HG02870 (cell line): ENCODE results near the gene WSB1.
"Not testable (repeated sequence)": the region's sequence is repeated elsewhere in the genome, so short reads cannot be mapped to it uniquely, and the experiment has no call there.

Experiments used
- ATAC-seq: cut with Tn5 transposase; IDR thresholded peaks from one replicate; pipeline ENCODE4 v1.9.1; 2021; ENCODE audit warnings: mild to moderate bottlenecking, moderate library complexity; ENCODE audit not compliant: unreplicated experiment

Gene WSB1

GRCh38 chr17:27293898-27294688 lies at the start of gene WSB1:
Gene WSB1 (plus strand): TSS chr17:27294114. CDS start chr17:27294396, 282 bp downstream.
- ATAC-seq, result peak; percentile 67

- no peak for ATAC-seq
Observed at GRCh38 chr17:27244491-27245223, 49.3 kb upstream of the WSB1 start.

GRCh38 chr17:27245230-27245696 lies 48.7 kb upstream of the WSB1 start:
- peak; percentile 73 for ATAC-seq

- ATAC-seq, result no peak
Observed at GRCh38 chr17:27246537-27246936, 47.4 kb upstream of the WSB1 start.

GRCh38 chr17:27247071-27247957 lies 46.6 kb upstream of the WSB1 start:
- ATAC-seq, result no peak

- no peak for ATAC-seq
Observed at GRCh38 chr17:27247958-27248342, 46.0 kb upstream of the WSB1 start.

DNA sequence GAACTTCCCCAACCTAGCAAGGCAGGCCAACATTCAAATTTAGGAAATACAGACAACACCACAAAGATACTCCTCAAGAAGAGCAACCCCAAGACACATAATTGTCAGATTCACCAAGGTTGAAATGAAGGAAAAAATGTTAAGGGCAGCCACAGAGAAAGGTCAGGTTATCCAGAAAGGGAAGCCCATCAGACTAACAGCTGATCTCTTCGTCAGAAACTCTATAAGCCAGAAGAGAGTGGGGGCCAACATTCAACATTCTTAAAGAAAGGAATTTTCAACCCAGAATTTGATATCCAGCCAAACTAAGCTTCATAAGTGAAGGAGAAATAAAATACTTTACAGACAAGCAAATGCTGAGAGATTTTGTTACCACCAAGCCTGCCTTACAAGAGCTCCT lies 43.1 kb upstream of the WSB1 start:
- not testable (repeated sequence) for ATAC-seq

GRCh38 chr17:27254802-27255201 lies 39.1 kb upstream of the WSB1 start:
- ATAC-seq, result not testable (repeated sequence)

GRCh38 chr17:27256225-27257030 lies 37.5 kb upstream of the WSB1 start:
- no peak for ATAC-seq

DNA sequence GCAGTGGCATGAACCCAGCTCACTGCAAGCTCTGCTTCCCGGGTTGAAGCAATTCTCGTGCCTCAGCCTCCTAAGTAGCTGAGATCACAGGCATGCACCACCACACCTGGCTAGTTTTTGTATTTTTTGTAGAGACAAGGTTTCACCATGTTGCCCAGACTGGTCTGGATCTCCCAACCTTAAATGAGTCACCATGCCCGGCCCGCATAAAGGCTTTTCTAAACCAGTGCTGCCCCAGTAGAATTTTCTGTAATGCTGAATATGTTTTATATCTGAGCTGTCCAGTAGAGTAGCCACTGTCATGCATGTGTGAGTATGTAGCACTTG lies 36.9 kb upstream of the WSB1 start:
- no peak for ATAC-seq

- no peak for ATAC-seq
Observed at GRCh38 chr17:27259356-27259755, 34.6 kb upstream of the WSB1 start.

DNA sequence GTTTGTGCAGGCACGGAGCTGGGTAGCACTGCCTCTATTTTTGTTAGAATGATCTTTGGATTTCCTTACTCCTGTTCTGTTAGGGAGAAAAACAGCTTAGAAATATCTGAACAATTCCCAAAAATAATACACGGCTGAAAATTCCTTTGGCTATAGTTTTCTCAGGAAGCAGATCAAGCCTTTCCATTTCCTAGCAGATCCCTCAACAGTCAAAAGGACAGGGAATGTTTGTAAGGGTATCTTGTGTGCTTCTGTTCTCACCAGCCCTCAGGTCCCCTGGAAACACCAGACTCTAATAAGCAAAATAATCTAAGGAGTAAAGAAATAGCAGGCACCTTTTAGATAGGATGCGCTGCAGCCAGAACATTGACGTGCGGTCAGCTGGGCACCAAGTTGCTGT lies 30.5 kb upstream of the WSB1 start:
- no peak for ATAC-seq

- ATAC-seq, result no peak
Observed at GRCh38 chr17:27264068-27264812, 29.7 kb upstream of the WSB1 start.

DNA sequence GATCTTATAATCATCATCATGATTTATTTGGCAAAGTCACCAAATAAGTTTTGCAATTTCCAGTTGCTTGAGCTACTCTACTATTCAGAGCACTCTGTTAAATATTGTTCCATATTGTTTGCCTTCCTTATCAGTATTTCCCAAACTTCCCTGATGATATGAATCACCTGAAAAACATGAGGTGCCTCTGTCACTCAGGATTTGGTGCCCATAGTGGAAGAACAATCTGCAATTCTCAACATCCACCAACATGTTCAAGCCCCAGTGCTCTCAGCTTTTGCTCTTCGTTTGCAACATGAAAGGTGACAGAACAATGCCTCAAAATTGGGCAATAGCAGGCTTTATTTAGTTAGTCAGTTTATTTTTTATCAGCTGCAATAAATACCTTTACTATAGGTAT lies 28.6 kb upstream of the WSB1 start:
- ATAC-seq, result no peak

GRCh38 chr17:27266228-27266627 lies 27.7 kb upstream of the WSB1 start:
- ATAC-seq, result no peak

DNA sequence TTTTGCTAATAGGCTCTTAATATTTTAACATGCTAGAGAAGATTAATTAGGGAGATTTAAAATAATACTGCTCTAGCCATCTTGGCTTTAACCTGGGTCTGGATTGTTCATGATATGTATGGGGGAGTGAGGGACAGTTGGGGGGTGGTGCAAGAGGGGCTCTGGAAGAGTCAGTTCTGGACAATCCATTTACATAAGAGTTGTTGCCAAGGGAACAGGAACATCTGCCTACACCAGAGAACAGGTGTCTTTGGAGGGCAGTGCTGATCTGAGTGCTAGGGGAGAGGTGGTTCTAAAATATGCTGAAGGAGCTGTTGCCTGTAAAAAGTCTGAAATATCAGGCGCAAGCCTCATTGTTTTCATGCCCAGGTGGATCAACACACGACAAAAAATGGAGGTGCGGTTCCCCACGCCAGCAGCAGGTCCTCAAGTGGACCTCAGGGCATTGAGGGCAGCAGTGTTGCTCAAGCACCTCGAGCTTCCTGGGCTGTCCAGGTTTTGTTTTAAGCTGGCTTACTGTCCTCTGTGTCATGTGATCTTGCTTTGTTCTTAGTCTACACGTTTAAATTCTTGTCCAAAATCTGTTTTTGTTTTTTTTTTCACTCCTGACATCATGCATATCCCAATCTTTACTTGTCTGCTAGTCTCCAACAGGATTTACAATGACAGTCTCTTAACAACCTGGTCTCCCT lies 25.4 kb upstream of the WSB1 start:
- no peak for ATAC-seq

GRCh38 chr17:27269201-27269600 lies 24.7 kb upstream of the WSB1 start:
- ATAC-seq, result no peak

- no peak for ATAC-seq
Observed at GRCh38 chr17:27269974-27270373, 23.9 kb upstream of the WSB1 start.

GRCh38 chr17:27276653-27277156 lies 17.2 kb upstream of the WSB1 start:
- no peak for ATAC-seq
